HEK293 (cell line): ENCODE results near the gene IPO8.
"Not testable (repeated sequence)": the region's sequence is repeated elsewhere in the genome, so short reads cannot be mapped to it uniquely, and the experiment has no call there.

Experiments used
- CTCF ChIA-PET: fragments of 350-600 bp; formaldehyde crosslinking; extraction: SDS; loops from one replicate; lab custom pipeline; 2021; ENCODE audit warnings: antibody characterized with exemption; lab: Yijun Ruan, JAX
- POLR2A ChIA-PET: fragments of 300-600 bp; formaldehyde crosslinking; extraction: SDS; loops from one replicate; lab custom pipeline; 2020; ENCODE audit warnings: antibody characterized with exemption, inconsistent platforms; lab: Yijun Ruan, JAX
- H3K27ac ChIP-seq: fragments of 200-500 bp; sonication (Bioruptor generic); 2 replicates; pipeline ENCODE4 v1.5.1; 2014; ENCODE audit warnings: low read depth, low read length, control low read depth, inconsistent platforms; ENCODE audit errors: extremely low read depth
- H3K36me3 ChIP-seq, 2 experiments: fragments of 200-500 bp in 1 of 2; sonication (Bioruptor generic) in 1 of 2; 1 replicate in 1 of 2; 2 replicates in 1 of 2; pipeline ENCODE4 v1.5.1; 2014 to 2017; ENCODE audit warnings: inconsistent platforms in 2 of 2, low read length in 2 of 2; ENCODE audit not compliant: control insufficient read depth in 2 of 2, insufficient read depth in 1 of 2
- H3K4me1 ChIP-seq: fragments of 200-500 bp; sonication (Bioruptor generic); 2 replicates; pipeline ENCODE4 v1.5.1; 2014; ENCODE audit warnings: mild to moderate bottlenecking, low read length, inconsistent platforms; ENCODE audit not compliant: control insufficient read depth, insufficient read depth
- H3K4me3 ChIP-seq: 2 replicates; pipeline ENCODE4 v1.5.1; 2011; ENCODE audit warnings: low read depth, mild to moderate bottlenecking, control low read depth, low read length, moderate library complexity
- H3K9me3 ChIP-seq: fragments of 200-500 bp; sonication (Bioruptor generic); 2 replicates; pipeline ENCODE4 v1.5.1; 2014; ENCODE audit warnings: low read depth, low read length, inconsistent platforms; ENCODE audit not compliant: control insufficient read depth, insufficient read depth
- EGR2 ChIP-seq: fragments of 450-650 bp; formaldehyde crosslinking; IDR thresholded peaks from 2 replicates; pipeline ENCODE4 v1.5.1; 2016; ENCODE audit warnings: low read depth, missing biosample characterization, missing genetic modification characterization
- GLIS1 ChIP-seq: fragments of 450-650 bp; formaldehyde crosslinking; IDR thresholded peaks from 2 replicates; pipeline ENCODE4 v1.5.1; 2016; ENCODE audit warnings: missing biosample characterization, missing genetic modification characterization
- HOXC10 ChIP-seq: sonication (generic); formaldehyde crosslinking; IDR thresholded peaks from 2 replicates; pipeline ENCODE4 v1.8.1; 2023; ENCODE audit warnings: mild to moderate bottlenecking, missing genetic modification reagents
- IKZF3 ChIP-seq: fragments of 450-650 bp; IDR thresholded peaks from 2 replicates; pipeline ENCODE4 v1.5.0; 2018; ENCODE audit warnings: missing biosample characterization, mild to moderate bottlenecking, missing genetic modification characterization, moderate library complexity
- MZF1 ChIP-seq: fragments of 450-650 bp; formaldehyde crosslinking; IDR thresholded peaks from 2 replicates; pipeline ENCODE4 v1.5.1; 2017; ENCODE audit warnings: missing biosample characterization, missing genetic modification characterization, borderline replicate concordance
- SP2 ChIP-seq: fragments of 450-650 bp; formaldehyde crosslinking; IDR thresholded peaks from 2 replicates; pipeline ENCODE4 v1.5.1; 2016; ENCODE audit warnings: missing biosample characterization, missing genetic modification characterization
- ZFHX2 ChIP-seq: fragments of 450-650 bp; formaldehyde crosslinking; conservative IDR thresholded peaks from 2 replicates; pipeline ENCODE4 v1.5.1; 2016; ENCODE audit warnings: missing biosample characterization, missing genetic modification characterization
- ZNF2 ChIP-seq: fragments of 450-650 bp; formaldehyde crosslinking; IDR thresholded peaks from 2 replicates; pipeline ENCODE4 v1.5.1; 2016; ENCODE audit warnings: missing biosample characterization, missing genetic modification characterization
- ZNF211 ChIP-seq: fragments of 450-650 bp; formaldehyde crosslinking; IDR thresholded peaks from 2 replicates; pipeline ENCODE4 v1.5.1; 2016; ENCODE audit warnings: low read depth, missing biosample characterization, missing genetic modification characterization
- ZNF221 ChIP-seq: fragments of 450-650 bp; formaldehyde crosslinking; IDR thresholded peaks from 2 replicates; pipeline ENCODE4 v1.5.1; 2017; ENCODE audit warnings: missing biosample characterization, missing genetic modification characterization, borderline replicate concordance
- ZNF223 ChIP-seq: fragments of 450-650 bp; formaldehyde crosslinking; IDR thresholded peaks from 2 replicates; pipeline ENCODE4 v1.5.1; 2016; ENCODE audit warnings: missing biosample characterization, missing genetic modification characterization
- ZNF24 ChIP-seq: fragments of 450-650 bp; formaldehyde crosslinking; IDR thresholded peaks from 2 replicates; pipeline ENCODE4 v1.5.1; 2016; ENCODE audit warnings: missing biosample characterization, missing genetic modification characterization
- ZNF335 ChIP-seq: fragments of 450-650 bp; formaldehyde crosslinking; conservative IDR thresholded peaks from 2 replicates; pipeline ENCODE4 v1.5.1; 2016; ENCODE audit warnings: missing biosample characterization, missing genetic modification characterization
- ZNF416 ChIP-seq: fragments of 450-650 bp; formaldehyde crosslinking; IDR thresholded peaks from 2 replicates; pipeline ENCODE4 v1.5.1; 2016; ENCODE audit warnings: missing biosample characterization, missing genetic modification characterization
- ZNF426 ChIP-seq: fragments of 450-650 bp; formaldehyde crosslinking; IDR thresholded peaks from 2 replicates; pipeline ENCODE4 v1.5.1; 2017; ENCODE audit warnings: missing biosample characterization, missing genetic modification characterization, mild to moderate bottlenecking, inconsistent platforms, moderate library complexity
- ZNF473 ChIP-seq: fragments of 450-650 bp; formaldehyde crosslinking; IDR thresholded peaks from 2 replicates; pipeline ENCODE4 v1.5.1; 2017; ENCODE audit warnings: missing biosample characterization, missing genetic modification characterization
- ZNF544 ChIP-seq: fragments of 450-650 bp; formaldehyde crosslinking; IDR thresholded peaks from 2 replicates; pipeline ENCODE4 v1.5.0; 2017; ENCODE audit warnings: missing biosample characterization, missing genetic modification characterization
- ZNF571 ChIP-seq: fragments of 450-650 bp; formaldehyde crosslinking; IDR thresholded peaks from 2 replicates; pipeline ENCODE4 v1.5.0; 2017; ENCODE audit warnings: missing biosample characterization, missing genetic modification characterization
- ZNF596 ChIP-seq: fragments of 450-650 bp; IDR thresholded peaks from 2 replicates; pipeline ENCODE4 v1.5.0; 2018; ENCODE audit warnings: missing biosample characterization, mild to moderate bottlenecking, missing genetic modification characterization, moderate library complexity
- ZNF654 ChIP-seq: fragments of 450-650 bp; formaldehyde crosslinking; IDR thresholded peaks from 2 replicates; pipeline ENCODE4 v1.5.1; 2016; ENCODE audit warnings: low read depth, missing biosample characterization, missing genetic modification characterization
- ZNF660 ChIP-seq: fragments of 450-650 bp; IDR thresholded peaks from 2 replicates; pipeline ENCODE4 v1.5.1; 2018; ENCODE audit warnings: missing biosample characterization, mild to moderate bottlenecking, missing genetic modification characterization
- ZNF837 ChIP-seq: fragments of 450-650 bp; formaldehyde crosslinking; IDR thresholded peaks from 2 replicates; pipeline ENCODE4 v1.5.1; 2016; ENCODE audit warnings: missing biosample characterization, missing genetic modification characterization
- ZNF843 ChIP-seq: fragments of 450-650 bp; formaldehyde crosslinking; IDR thresholded peaks from 2 replicates; pipeline ENCODE4 v1.5.1; 2016; ENCODE audit warnings: missing biosample characterization, missing genetic modification characterization
- TF ChIP-seq, protein P1 (sequence below): fragments of 450-650 bp; formaldehyde crosslinking; conservative IDR thresholded peaks from 2 replicates; pipeline ENCODE4 v1.5.1; 2016; ENCODE audit warnings: low read depth, missing biosample characterization, missing genetic modification characterization
- TF ChIP-seq, protein P2 (sequence below): fragments of 450-650 bp; formaldehyde crosslinking; IDR thresholded peaks from 2 replicates; pipeline ENCODE4 v1.5.1; 2016; ENCODE audit warnings: missing biosample characterization, missing genetic modification characterization

The IPO8 gene

DNA sequence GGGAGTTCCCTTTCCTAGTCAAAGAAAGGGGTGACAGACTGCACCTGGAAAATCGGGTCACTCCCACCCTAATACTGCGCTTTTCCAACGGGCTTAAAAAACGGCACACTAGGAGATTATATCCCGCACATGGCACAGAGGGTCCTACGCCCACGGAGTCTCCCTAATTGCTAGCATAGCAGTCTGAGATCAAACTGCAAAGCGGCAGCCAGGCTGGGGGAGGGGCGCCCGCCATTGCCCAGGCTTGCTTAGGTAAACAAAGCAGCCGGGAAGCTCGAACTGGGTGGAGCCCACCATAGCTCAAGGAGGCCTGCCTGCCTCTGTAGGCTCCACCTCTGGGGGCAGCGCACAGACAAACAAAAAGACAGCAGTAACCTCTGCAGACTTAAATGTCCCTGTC, 107.1 kb downstream of the IPO8 start:
- H3K9me3 ChIP-seq, H3K27ac ChIP-seq, H3K4me3 ChIP-seq, H3K36me3 ChIP-seq, CTCF ChIA-PET, POLR2A ChIA-PET, H3K4me1 ChIP-seq: not testable (repeated sequence)
- TF ChIP-seq ZNF335 (tag by site-specific recombination) (peak; percentile 52), ZFHX2 (0 out of 2 replicates have a peak, but pooled peaks have one; percentile 13), EGR2 (0 out of 2 replicates have a peak, but pooled peaks have one; percentile 18), IKZF3 (peak; percentile 25; the same call in 1 of the 2 replicates)

DNA sequence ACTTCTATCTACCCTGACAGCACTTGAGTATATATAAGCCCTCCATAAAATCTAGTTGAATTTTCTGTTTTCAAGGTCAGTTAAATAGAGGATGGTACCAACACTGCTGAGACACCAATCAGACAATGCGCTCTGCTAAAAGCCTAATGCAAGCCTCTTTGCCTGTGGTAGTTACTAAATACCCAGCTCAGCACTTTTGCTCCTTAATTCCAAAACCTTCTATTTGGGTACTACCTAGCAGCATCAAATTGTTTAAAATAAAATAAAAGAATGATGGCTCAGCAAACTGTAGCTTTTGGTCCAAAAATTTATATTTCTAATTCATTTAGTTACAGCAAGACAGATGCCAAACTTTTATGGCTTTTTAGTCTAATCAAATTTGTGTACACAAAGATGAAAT, 107.9 kb downstream of the IPO8 start:
- Histone ChIP-seq H3K9me3 (no peaks in the 10 kb centered on the region), H3K36me3 (no peaks in the 10 kb centered on the region), H3K4me3 (no peak overlapping the region), H3K27ac (no peak overlapping the region), H3K4me1 (no peaks in the 10 kb centered on the region)
- ChIA-PET POLR2A (no interaction called here), CTCF (interaction anchor here (0.6 kb wide), 1 partner anchor 208 kb away, joined by 3 read pairs; no protein-coding TSS in a partner anchor)
- TF ChIP-seq ZNF837, result no peak
- no peak for TF ChIP-seq ZNF596
- TF ChIP-seq GLIS1 (tag by site-specific recombination), result no peak
- no peak for TF ChIP-seq ZNF544 (tag by site-specific recombination)
- TF ChIP-seq, protein P1, sequence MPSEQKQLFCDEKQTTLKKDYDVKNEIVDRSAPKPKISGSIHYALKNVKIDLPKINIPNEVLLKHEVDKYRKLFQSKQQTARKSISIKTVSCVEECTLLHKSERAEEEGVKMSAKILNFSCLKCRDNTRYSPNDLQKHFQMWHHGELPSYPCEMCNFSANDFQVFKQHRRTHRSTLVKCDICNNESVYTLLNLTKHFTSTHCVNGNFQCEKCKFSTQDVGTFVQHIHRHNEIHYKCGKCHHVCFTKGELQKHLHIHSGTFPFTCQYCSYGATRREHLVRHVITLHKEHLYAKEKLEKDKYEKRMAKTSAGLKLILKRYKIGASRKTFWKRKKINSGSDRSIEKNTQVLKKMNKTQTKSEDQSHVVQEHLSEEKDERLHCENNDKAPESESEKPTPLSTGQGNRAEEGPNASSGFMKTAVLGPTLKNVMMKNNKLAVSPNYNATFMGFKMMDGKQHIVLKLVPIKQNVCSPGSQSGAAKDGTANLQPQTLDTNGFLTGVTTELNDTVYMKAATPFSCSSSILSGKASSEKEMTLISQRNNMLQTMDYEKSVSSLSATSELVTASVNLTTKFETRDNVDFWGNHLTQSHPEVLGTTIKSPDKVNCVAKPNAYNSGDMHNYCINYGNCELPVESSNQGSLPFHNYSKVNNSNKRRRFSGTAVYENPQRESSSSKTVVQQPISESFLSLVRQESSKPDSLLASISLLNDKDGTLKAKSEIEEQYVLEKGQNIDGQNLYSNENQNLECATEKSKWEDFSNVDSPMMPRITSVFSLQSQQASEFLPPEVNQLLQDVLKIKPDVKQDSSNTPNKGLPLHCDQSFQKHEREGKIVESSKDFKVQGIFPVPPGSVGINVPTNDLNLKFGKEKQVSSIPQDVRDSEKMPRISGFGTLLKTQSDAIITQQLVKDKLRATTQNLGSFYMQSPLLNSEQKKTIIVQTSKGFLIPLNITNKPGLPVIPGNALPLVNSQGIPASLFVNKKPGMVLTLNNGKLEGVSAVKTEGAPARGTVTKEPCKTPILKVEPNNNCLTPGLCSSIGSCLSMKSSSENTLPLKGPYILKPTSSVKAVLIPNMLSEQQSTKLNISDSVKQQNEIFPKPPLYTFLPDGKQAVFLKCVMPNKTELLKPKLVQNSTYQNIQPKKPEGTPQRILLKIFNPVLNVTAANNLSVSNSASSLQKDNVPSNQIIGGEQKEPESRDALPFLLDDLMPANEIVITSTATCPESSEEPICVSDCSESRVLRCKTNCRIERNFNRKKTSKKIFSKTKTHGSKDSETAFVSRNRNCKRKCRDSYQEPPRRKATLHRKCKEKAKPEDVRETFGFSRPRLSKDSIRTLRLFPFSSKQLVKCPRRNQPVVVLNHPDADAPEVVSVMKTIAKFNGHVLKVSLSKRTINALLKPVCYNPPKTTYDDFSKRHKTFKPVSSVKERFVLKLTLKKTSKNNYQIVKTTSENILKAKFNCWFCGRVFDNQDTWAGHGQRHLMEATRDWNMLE (tag by site-specific recombination), result no peak

DNA sequence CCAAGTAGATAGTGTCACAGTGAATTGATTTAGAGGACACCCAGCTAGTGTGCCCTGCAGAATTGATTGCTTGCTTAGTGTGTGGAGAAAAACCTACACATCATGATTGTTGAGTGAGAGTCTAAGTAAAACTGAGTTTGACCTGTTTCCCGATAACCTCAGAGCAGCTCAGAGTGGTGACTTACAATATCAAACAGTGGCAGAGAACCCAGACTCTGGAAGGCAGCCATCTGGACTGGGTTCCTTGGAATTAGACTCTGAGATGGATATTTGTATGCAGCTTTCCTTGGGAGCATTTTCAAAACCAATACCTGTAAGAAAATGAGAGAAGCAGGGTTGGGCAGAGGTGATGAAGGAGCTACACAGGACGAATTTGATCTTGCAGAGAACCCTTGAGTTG, 109.8 kb downstream of the IPO8 start:
- H3K36me3 ChIP-seq, result no peaks in the 10 kb centered on the region
- ChIA-PET POLR2A (no interaction called here), CTCF (no interaction called here)
- no peaks in the 10 kb centered on the region for H3K4me1 ChIP-seq
- TF ChIP-seq ZNF596 (no peak), ZNF223 (tag by site-specific recombination) (no peak), ZNF843 (tag by site-specific recombination) (no peak), ZNF221 (no peak), ZNF24 (tag by site-specific recombination) (no peak), ZNF660 (tag by site-specific recombination) (no peak), ZNF473 (tag by site-specific recombination) (no peak), ZNF211 (tag by site-specific recombination) (no peak), HOXC10 (CRISPR knock-in tag) (no peak), ZNF571 (tag by site-specific recombination) (no peak), ZNF2 (tag by site-specific recombination) (no peak), ZNF654 (no peak), MZF1 (tag by site-specific recombination) (no peak), ZNF426 (tag by site-specific recombination) (no peak), ZNF416 (tag by site-specific recombination) (no peak), SP2 (tag by site-specific recombination) (no peak)
- TF ChIP-seq, protein P2, sequence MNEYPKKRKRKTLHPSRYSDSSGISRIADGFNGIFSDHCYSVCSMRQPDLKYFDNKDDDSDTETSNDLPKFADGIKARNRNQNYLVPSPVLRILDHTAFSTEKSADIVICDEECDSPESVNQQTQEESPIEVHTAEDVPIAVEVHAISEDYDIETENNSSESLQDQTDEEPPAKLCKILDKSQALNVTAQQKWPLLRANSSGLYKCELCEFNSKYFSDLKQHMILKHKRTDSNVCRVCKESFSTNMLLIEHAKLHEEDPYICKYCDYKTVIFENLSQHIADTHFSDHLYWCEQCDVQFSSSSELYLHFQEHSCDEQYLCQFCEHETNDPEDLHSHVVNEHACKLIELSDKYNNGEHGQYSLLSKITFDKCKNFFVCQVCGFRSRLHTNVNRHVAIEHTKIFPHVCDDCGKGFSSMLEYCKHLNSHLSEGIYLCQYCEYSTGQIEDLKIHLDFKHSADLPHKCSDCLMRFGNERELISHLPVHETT (tag by site-specific recombination), result no peak
- no peaks in the 10 kb centered on the region for H3K9me3 ChIP-seq
- no peak overlapping the region for H3K4me3 ChIP-seq
- no peak overlapping the region for H3K27ac ChIP-seq
